ENCODE data around the gene SOBP. TPM values are rescaled to one million over a fixed set of nuclear protein-coding genes. Genes with fewer than 3 reads are reported as not detected.

Gene SOBP
- total and polyA plus RNA-seq, 2 donors (not counting 1 experiment from before 2014, with no cell fraction given): 0.82 to 1.5 TPM

- intact Hi-C loops (cut with micrococcal nuclease): no loop called here
- no peaks in the 10 kb centered on the region for H4K20me1 ChIP-seq (ENCODE audit: control insufficient read depth, insufficient read depth, low read length, poor library complexity, severe bottlenecking)
- H2AFZ ChIP-seq (ENCODE audit: insufficient read depth, low read depth, low read length, poor library complexity, severe bottlenecking): no peak overlapping the region
- no peak overlapping the region for H3K4me2 ChIP-seq (replicated peaks; ENCODE audit: low read depth, low read length, poor library complexity, severe bottlenecking)
- no peaks in the 10 kb centered on the region for H3K79me2 ChIP-seq (ENCODE audit: control insufficient read depth, insufficient read depth, low read length)
- no peak overlapping the region for H3K9ac ChIP-seq (ENCODE audit: low read length)
- H3K9me3 ChIP-seq (ENCODE audit: control extremely low read depth in 1 of 3, control insufficient read depth in 2 of 3, insufficient read depth in 1 of 3, low read length in 2 of 3): no peaks in the 10 kb centered on the region
- Mint-ChIP-seq H3K27ac (no peak overlapping the region), H3K4me1 (peaks cover 2% of the 10 kb centered on the region), H3K27me3 (peaks cover 5% of the 10 kb centered on the region), H3K4me3 (no peak overlapping the region), H3K9me3 (ENCODE audit: insufficient read depth) (no peaks in the 10 kb centered on the region)
- WGBS (ENCODE audit: insufficient coverage): no CpG with 5 or more reads among the region's 1 CpG
- ChIA-PET POLR2A (no interaction called here), CTCF (no interaction called here)
- no peak for DNase-seq
- no peak for ATAC-seq (ENCODE audit: low read depth)
- TF ChIP-seq CTCF (IDR thresholded peaks at IDR 0.05) (no peak), EZH2 (IDR thresholded peaks at IDR 0.05; ENCODE audit: borderline replicate concordance, insufficient read depth, low read depth, low read length, poor library complexity, severe bottlenecking) (no peak)
- no peak overlapping the region for H3K4me3 ChIP-seq (ENCODE audit: control extremely low read depth in 1 of 5, extremely low read depth in 1 of 5, insufficient read depth in 1 of 5, low read depth in 2 of 5, low read length in 4 of 5)
- H3K27ac ChIP-seq (ENCODE audit: low read length in 2 of 2): no peak overlapping the region
- H3K36me3 ChIP-seq (replicated peaks in 1 of 2; ENCODE audit: control extremely low read depth in 1 of 2, control insufficient read depth in 1 of 2, extremely low read depth in 1 of 2, insufficient read depth in 2 of 2, low read length in 1 of 2): no peaks in the 10 kb centered on the region
- peaks cover 0 to 2% (median 0%) of the 10 kb centered on the region in 4 experiments for H3K27me3 ChIP-seq (replicated peaks in 1 of 4; ENCODE audit: control extremely low read depth in 1 of 4, control insufficient read depth in 3 of 4, insufficient read depth in 4 of 4, low read length in 3 of 4)
- no peaks in the 10 kb centered on the region for H3K4me1 ChIP-seq (ENCODE audit: control insufficient read depth in 2 of 2, insufficient read depth in 2 of 2, low read length in 2 of 2)
Observed at GRCh38 chr6:107535626-107536025, 45.7 kb downstream of the SOBP start.

GRCh38 chr6:107536180-107536961 lies 46.5 kb downstream of the SOBP start:
- H3K4me2 ChIP-seq (replicated peaks; ENCODE audit: low read depth, low read length, poor library complexity, severe bottlenecking): no peak overlapping the region
- WGBS (ENCODE audit: insufficient coverage): no CpG with 5 or more reads among the region's 6 CpGs
- Mint-ChIP-seq H3K4me3 (no peak overlapping the region), H3K27me3 (peaks cover 5% of the 10 kb centered on the region), H3K27ac (no peak overlapping the region), H3K9me3 (ENCODE audit: insufficient read depth) (no peaks in the 10 kb centered on the region), H3K4me1 (peaks cover 2% of the 10 kb centered on the region)
- no peaks in the 10 kb centered on the region for H3K4me1 ChIP-seq (ENCODE audit: control insufficient read depth in 2 of 2, insufficient read depth in 2 of 2, low read length in 2 of 2)
- no peak overlapping the region for H3K9ac ChIP-seq (ENCODE audit: low read length)
- H2AFZ ChIP-seq (ENCODE audit: insufficient read depth, low read depth, low read length, poor library complexity, severe bottlenecking): no peak overlapping the region
- POLR2A ChIA-PET: no interaction called here
- CTCF ChIA-PET: no interaction called here
- no peaks in the 10 kb centered on the region for H3K9me3 ChIP-seq (ENCODE audit: control extremely low read depth in 1 of 3, control insufficient read depth in 2 of 3, insufficient read depth in 1 of 3, low read length in 2 of 3)
- DNase-seq (no peak), ATAC-seq (ENCODE audit: low read depth) (no peak)
- no peaks in the 10 kb centered on the region for H4K20me1 ChIP-seq (ENCODE audit: control insufficient read depth, insufficient read depth, low read length, poor library complexity, severe bottlenecking)
- no peaks in the 10 kb centered on the region for H3K36me3 ChIP-seq (replicated peaks in 1 of 2; ENCODE audit: control extremely low read depth in 1 of 2, control insufficient read depth in 1 of 2, extremely low read depth in 1 of 2, insufficient read depth in 2 of 2, low read length in 1 of 2)
- intact Hi-C loops (cut with micrococcal nuclease): no loop called here
- no peak overlapping the region for H3K27ac ChIP-seq (ENCODE audit: low read length in 2 of 2)
- TF ChIP-seq CTCF (IDR thresholded peaks at IDR 0.05) (no peak), EZH2 (IDR thresholded peaks at IDR 0.05; ENCODE audit: borderline replicate concordance, insufficient read depth, low read depth, low read length, poor library complexity, severe bottlenecking) (no peak)
- peaks cover 0 to 2% (median 0%) of the 10 kb centered on the region in 4 experiments for H3K27me3 ChIP-seq (replicated peaks in 1 of 4; ENCODE audit: control extremely low read depth in 1 of 4, control insufficient read depth in 3 of 4, insufficient read depth in 4 of 4, low read length in 3 of 4)
- H3K4me3 ChIP-seq (ENCODE audit: control extremely low read depth in 1 of 5, extremely low read depth in 1 of 5, insufficient read depth in 1 of 5, low read depth in 2 of 5, low read length in 4 of 5): no peak overlapping the region
- H3K79me2 ChIP-seq (ENCODE audit: control insufficient read depth, insufficient read depth, low read length): no peaks in the 10 kb centered on the region
